HG03565 (cell line): ENCODE measurements around the gene CLIP2.
"Not testable (repeated sequence)": the region's sequence is repeated elsewhere in the genome, so short reads cannot be mapped to it uniquely, and the experiment has no call there.

Source experiments
- ATAC-seq: cut with Tn5 transposase; IDR thresholded peaks from one replicate; pipeline ENCODE4 v1.9.1; 2021; ENCODE audit warnings: mild to moderate bottlenecking, moderate library complexity; ENCODE audit not compliant: unreplicated experiment

The CLIP2 gene

GRCh38 chr7:74428023-74428422, 138.8 kb downstream of the CLIP2 start:
- ATAC-seq = no peak

GRCh38 chr7:74429153-74429747, 140.0 kb downstream of the CLIP2 start:
- ATAC-seq = no peak

- not testable (repeated sequence) for ATAC-seq
Observed at GRCh38 chr7:74430409-74430808, 141.2 kb downstream of the CLIP2 start.

GRCh38 chr7:74430961-74431466, 141.8 kb downstream of the CLIP2 start:
- no peak for ATAC-seq

GRCh38 chr7:74437291-74437571, 148.0 kb downstream of the CLIP2 start:
- ATAC-seq = not testable (repeated sequence)

GRCh38 chr7:74438327-74438726, 149.1 kb downstream of the CLIP2 start:
- no peak for ATAC-seq

GRCh38 chr7:74439541-74439940, 150.3 kb downstream of the CLIP2 start:
- ATAC-seq = no peak

- ATAC-seq = not testable (repeated sequence)
Observed at GRCh38 chr7:74440143-74440542, 150.9 kb downstream of the CLIP2 start.

- ATAC-seq = no peak
Observed at GRCh38 chr7:74441801-74442200, 152.6 kb downstream of the CLIP2 start.

GRCh38 chr7:74443543-74444247, 154.5 kb downstream of the CLIP2 start:
- no peak for ATAC-seq

GRCh38 chr7:74449144-74449543, 159.9 kb downstream of the CLIP2 start:
- ATAC-seq = no peak

- ATAC-seq = no peak
Observed at GRCh38 chr7:74449809-74450397, 160.7 kb downstream of the CLIP2 start.

GRCh38 chr7:74452748-74453321, 163.6 kb downstream of the CLIP2 start:
- ATAC-seq = no peak

- ATAC-seq = no peak
Observed at GRCh38 chr7:74453322-74454011, 164.3 kb downstream of the CLIP2 start, which contains the start of gene GTF2IRD1. Gene GTF2IRD1 (plus strand): TSS chr7:74453906. CDS start chr7:74508081, 54,175 bp downstream.

GRCh38 chr7:74454021-74454924, 165.1 kb downstream of the CLIP2 start:
- ATAC-seq = no peak

- no peak for ATAC-seq
Observed at GRCh38 chr7:74454925-74455288, 165.7 kb downstream of the CLIP2 start.

GRCh38 chr7:74455291-74455804, 166.1 kb downstream of the CLIP2 start:
- ATAC-seq = no peak
